ENCODE data around the gene TTC7B.

GRCh38 chr14:90830931-90831701 lies 14.9 kb upstream of the TTC7B start:
- no peak for TF ChIP-seq CTCF (IDR thresholded peaks at IDR 0.05)
- no peak for TF ChIP-seq POLR2A (IDR thresholded peaks at IDR 0.05)
